Activated CD8-positive, alpha-beta memory T cell treated with anti-CD3 and anti-CD28 coated beads, Interleukin-2, amount 50 U/mL, for 24 hours (primary cell): Measurements from ENCODE around the gene ABCB10.

Experiments
- DNase-seq: peaks from one replicate; pipeline ENCODE4 v3.0.0-alpha.2; 2020; ENCODE audit errors: extremely low read depth

Gene ABCB10

GRCh38 chr1:229474509-229474908 is 84.0 kb downstream of the ABCB10 start:
- DNase-seq, result no peak

GRCh38 chr1:229471175-229471574 is 87.3 kb downstream of the ABCB10 start:
- no peak for DNase-seq

GRCh38 chr1:229470406-229471043 is 88.0 kb downstream of the ABCB10 start:
- no peak for DNase-seq

GRCh38 chr1:229466887-229467286 is 91.6 kb downstream of the ABCB10 start:
- no peak for DNase-seq
